ENCODE results near the gene KIF25. TPM values are rescaled to one million over a fixed set of nuclear protein-coding genes. Genes with fewer than 3 reads are reported as not detected.

Gene KIF25
- total and polyA plus RNA-seq, 8 donors = 0.31 to 0.37 (median 0.33) TPM; not detected in 5

- intact Hi-C loops (cut with DNase I; ENCODE audit: low total_unique reads) = no loop called here
- Histone ChIP-seq H3K36me3 (no peaks in the 10 kb centered on the region), H3K9me3 (peaks cover 0 to 4% (median 1%) of the 10 kb centered on the region in 4 donors), H3K4me3 (no peak overlapping the region), H3K27ac (no peak overlapping the region), H3K4me1 (peaks cover 0 to 9% (median 4%) of the 10 kb centered on the region in 4 donors), H3K27me3 (no peaks in the 10 kb centered on the region)
- WGBS, 5 donors = 89 to 96% (median 93%) methylated on average over 3 of the region's 3 CpGs
- DNase-seq = no peak
- TF ChIP-seq POLR2AphosphoS5 (IDR thresholded peaks at IDR 0.05) = no peak
- no peak for TF ChIP-seq POLR2A (IDR thresholded peaks at IDR 0.05)
- no peak for TF ChIP-seq EP300 (IDR thresholded peaks at IDR 0.05)
- no peak for TF ChIP-seq CTCF (IDR thresholded peaks at IDR 0.05)
These were observed 49.2 kb downstream of the KIF25 start for GRCh38 chr6:168046696-168047095.

- WGBS, 5 donors = 79 to 85% (median 84%) methylated on average over 27 to 31 of the region's 31 CpGs
- DNase-seq = no peak
- TF ChIP-seq CTCF (IDR thresholded peaks at IDR 0.05) (no peak), EP300 (IDR thresholded peaks at IDR 0.05) (no peak), POLR2AphosphoS5 (IDR thresholded peaks at IDR 0.05) (no peak), POLR2A (IDR thresholded peaks at IDR 0.05) (no peak)
These were observed 50.6 kb downstream of the KIF25 start for GRCh38 chr6:168047841-168048723.

GRCh38 chr6:168048724-168049025 lies 51.2 kb downstream of the KIF25 start:
- no peak for TF ChIP-seq POLR2AphosphoS5 (IDR thresholded peaks at IDR 0.05)
- no peak for TF ChIP-seq CTCF (IDR thresholded peaks at IDR 0.05)
- TF ChIP-seq POLR2A (IDR thresholded peaks at IDR 0.05) = no peak
- TF ChIP-seq EP300 (IDR thresholded peaks at IDR 0.05) = no peak

More at GRCh38 chr6:168047841-168048723, 50.6 kb downstream of the KIF25 start:
- no peaks in the 10 kb centered on the region for H3K9me3 ChIP-seq
- intact Hi-C loops (cut with DNase I; ENCODE audit: low total_unique reads) = no loop called here
- no peaks in the 10 kb centered on the region for H3K27me3 ChIP-seq
- no peak overlapping the region for H3K4me3 ChIP-seq
- no peak overlapping the region for H3K27ac ChIP-seq
- peaks cover 0 to 9% (median 4%) of the 10 kb centered on the region in 4 donors for H3K4me1 ChIP-seq
- H3K36me3 ChIP-seq = no peaks in the 10 kb centered on the region

GRCh38 chr6:168049277-168049676 lies 51.8 kb downstream of the KIF25 start:
- TF ChIP-seq POLR2A (IDR thresholded peaks at IDR 0.05) (no peak), POLR2AphosphoS5 (IDR thresholded peaks at IDR 0.05) (no peak), EP300 (IDR thresholded peaks at IDR 0.05) (no peak), CTCF (IDR thresholded peaks at IDR 0.05) (no peak)
- Histone ChIP-seq H3K27ac (no peak overlapping the region), H3K27me3 (no peaks in the 10 kb centered on the region), H3K4me3 (no peak overlapping the region), H3K36me3 (no peaks in the 10 kb centered on the region), H3K9me3 (no peaks in the 10 kb centered on the region), H3K4me1 (peaks cover 0 to 10% (median 4%) of the 10 kb centered on the region in 4 donors)
- intact Hi-C loops (cut with DNase I; ENCODE audit: low total_unique reads) = no loop called here
- whole genome bisulfite sequencing, 5 donors = 91 to 94% (median 93%) methylated on average over 15 to 20 of the region's 20 CpGs
- no peak for DNase-seq

More at GRCh38 chr6:168048724-168049025, 51.2 kb downstream of the KIF25 start:
- intact Hi-C loops (cut with DNase I; ENCODE audit: low total_unique reads) = no loop called here
- Histone ChIP-seq H3K4me3 (no peak overlapping the region), H3K27me3 (no peaks in the 10 kb centered on the region), H3K36me3 (no peaks in the 10 kb centered on the region), H3K9me3 (no peaks in the 10 kb centered on the region), H3K4me1 (peaks cover 0 to 9% (median 4%) of the 10 kb centered on the region in 4 donors), H3K27ac (no peak overlapping the region)
- DNase-seq = no peak
- WGBS, 5 donors = 81 to 99% (median 93%) methylated on average over 10 of the region's 10 CpGs
